GM21723 (cell line): Measurements from ENCODE around the gene MTHFD1.
A peak's percentile ranks its signal among the peaks of the same experiment; 100 is the strongest.

Experiments used
- ATAC-seq: cut with Tn5 transposase; IDR thresholded peaks from one replicate; pipeline ENCODE4 v1.9.1; 2021; ENCODE audit warnings: mild to moderate bottlenecking, moderate library complexity; ENCODE audit not compliant: unreplicated experiment

Gene MTHFD1

DNA sequence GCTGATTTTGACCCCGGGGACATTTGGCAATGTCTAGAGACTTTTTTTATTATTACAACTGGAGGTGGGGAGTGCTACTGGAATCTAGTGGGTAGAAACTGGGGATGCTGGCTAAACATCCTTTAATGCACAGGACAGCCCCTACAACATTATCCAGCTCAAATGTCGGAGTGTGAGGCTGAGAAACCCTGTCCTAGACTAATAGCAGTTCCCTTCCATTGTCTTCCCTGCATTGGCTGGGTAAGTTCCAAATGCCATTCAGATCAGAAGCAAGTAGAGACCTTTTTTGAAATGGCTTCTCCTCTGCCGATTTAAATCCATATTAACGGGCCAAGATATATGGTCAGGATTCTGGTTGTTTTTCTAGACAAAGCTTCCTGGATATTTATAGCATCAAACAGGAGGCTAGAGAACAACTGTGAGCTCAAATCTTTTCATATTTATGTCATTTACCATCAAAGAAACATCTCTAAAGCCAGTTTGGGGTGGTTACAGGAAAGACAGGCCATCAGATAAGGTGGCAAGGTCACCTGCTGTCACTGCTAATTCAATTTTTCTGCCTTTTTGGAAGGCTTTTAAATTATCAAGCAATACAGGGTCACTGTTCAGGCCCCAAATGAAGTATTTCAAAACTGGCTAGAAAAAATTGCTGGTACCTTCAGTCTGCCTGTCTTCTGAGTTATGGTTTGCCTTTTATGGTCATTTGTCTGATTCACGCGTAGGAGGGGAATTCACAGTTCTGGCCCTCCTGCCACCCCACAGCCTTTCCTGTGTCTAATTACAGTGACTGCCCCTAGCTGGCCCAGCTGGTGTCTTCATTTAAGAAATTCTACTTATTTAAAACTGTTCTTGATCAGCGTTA lies 57.1 kb downstream of the MTHFD1 start:
- ATAC-seq, result peak; percentile 93

DNA sequence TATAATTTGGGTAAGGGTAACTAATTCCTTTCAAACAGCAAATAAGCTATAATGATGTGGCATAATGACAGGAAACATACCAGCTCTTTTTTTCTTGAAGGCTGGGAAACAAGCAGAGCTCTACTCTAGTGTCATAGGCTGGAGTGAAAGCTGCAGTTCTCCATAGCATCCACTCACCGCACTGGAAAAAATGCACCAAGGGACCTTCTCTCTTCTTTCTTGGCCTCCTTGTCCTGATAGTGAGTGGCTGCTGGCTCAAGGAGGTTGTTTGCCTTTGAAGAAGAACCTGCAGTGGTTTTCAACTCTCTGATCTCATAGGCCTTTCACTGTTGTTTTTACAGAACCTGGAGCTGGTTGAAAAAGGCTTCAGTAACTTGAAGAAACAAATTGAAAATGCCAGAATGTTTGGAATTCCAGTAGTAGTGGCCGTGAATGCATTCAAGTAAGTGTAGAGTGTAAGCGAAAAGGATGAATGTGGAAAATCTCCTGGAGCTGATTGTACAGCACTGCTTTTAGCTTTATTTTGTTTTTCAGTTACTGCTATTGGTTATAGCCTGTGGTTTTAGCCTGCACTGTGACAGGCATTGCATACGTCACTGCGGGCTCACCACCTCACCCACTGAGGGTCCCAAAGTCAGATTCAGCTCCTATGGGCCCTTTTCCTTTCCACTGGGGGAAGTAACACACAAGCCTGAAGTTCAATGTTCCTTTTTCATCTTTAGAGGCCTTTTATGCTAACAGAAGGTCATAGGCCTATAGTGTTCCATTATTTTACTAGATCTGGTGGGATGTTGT lies 59.9 kb downstream of the MTHFD1 start:
- no peak for ATAC-seq

DNA sequence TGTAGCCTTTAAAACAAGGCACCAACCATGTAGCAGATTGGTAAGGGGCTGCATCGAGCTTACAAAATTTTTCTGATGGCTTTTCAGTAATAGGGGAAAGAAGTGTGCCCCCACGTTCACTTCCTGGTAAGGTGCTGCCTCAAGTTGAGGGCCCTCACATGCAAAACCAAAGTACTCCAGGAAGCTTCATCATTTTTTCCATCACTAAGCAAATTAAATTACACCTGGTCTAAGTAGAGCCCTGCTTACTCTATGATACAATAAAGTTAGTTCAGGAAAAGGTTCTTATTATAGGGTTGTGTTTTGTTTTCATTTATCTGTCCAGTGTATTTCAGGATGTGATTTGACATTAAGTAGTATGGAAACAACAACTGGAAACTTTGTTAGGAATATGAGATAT lies 62.1 kb downstream of the MTHFD1 start:
- no peak for ATAC-seq

DNA sequence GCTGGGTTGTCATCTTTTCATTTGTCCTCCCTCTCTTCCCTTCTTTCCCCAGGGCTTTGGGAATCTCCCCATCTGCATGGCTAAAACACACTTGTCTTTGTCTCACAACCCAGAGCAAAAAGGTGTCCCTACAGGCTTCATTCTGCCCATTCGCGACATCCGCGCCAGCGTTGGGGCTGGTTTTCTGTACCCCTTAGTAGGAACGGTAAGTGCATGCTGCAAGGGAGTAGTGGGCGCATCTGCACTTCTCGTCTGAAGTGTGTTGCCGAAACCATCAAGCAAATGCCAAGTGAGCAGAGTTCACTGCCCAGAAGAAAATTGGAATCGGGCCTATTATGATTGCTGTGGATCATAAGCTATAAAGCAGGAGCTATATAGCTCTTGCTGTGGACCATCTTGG lies 66.5 kb downstream of the MTHFD1 start:
- no peak for ATAC-seq

DNA sequence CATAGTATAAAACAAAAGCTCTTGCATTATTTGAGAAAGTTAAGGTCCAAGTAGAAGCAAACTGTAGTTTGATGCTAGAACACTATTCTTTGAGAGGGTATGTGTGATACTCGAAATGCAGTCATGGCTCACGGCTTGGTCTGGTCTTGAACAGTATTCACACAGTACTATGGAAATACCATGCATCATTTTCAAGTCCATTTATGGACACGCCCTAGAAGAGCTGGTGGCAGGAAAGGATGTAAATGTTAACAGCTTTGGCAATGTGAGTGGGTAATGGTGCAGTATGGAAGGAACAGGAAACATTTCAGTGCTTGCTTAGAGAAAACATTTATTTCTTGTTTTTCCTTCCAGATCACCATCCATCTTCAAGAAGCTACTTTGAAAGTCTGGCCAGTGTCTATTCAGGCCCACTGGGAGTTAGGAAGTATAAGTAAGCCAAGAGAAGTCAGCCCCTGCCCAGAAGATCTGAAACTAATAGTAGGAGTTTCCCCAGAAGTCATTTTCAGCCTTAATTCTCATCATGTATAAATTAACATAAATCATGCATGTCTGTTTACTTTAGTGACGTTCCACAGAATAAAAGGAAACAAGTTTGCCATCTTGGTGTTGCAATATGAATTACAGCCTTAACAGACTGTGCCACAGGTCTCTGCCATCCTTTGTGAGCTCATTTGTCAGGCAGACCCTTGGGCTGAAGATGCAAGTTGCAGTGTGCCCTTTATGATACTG lies 71.4 kb downstream of the MTHFD1 start:
- no peak for ATAC-seq

DNA sequence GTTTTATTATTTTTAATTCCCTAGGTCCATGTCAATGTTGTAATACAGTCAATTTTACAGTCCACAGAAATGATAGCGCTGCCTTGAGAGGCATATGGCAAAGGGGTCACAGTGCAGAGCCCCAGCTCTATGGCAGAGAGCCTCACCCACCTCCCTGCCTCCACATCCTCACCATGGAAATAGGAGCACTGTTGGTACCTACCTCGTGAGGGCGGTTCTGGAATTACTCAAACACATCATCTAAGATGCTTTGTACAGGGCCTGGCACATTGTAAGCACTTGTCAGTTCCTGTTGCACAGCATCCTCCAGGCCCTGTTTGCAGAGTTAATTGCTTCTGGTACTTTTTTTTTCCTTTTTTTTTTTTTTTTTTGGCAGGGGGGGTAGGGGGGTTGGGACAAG lies 73.1 kb downstream of the MTHFD1 start:
- no peak for ATAC-seq

DNA sequence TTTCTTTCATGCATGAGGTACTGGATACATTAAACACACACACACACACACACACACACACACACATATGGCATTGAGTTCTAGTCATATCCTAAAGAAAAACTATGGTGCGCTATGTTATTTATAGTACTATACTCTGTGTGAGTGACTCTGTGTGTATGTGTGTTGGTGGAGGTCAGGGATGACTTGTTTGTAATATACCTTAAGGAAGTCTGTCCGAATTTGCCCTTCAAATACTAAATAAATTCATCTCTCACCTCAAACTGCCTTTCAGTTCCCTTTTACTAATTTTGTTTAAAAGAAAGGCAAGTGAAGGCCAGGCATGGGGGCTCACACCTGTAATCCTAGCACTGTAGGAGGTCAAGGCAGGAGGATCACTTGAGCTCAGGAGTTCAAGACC lies 75.0 kb downstream of the MTHFD1 start:
- ATAC-seq, result peak; percentile 49

DNA sequence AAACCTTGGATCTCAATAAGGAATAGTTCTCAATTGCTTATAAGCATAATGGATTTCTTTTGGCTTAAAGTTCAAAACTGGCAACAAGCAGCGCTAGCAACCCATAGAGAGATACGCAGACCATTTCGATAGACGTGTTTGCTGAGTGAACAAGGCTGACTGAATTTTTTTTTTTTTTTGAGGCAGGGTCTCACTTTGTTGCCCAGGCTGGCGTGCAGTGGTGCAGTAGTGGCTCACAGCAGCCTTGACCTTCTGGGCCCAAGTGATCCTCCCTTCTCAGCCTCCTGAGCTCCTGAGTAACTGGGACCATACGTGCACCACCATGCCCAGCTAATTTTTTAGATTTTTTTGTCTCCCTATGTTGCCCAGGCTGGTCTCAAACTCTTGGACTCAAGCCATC lies 75.7 kb downstream of the MTHFD1 start:
- ATAC-seq, result no peak

DNA sequence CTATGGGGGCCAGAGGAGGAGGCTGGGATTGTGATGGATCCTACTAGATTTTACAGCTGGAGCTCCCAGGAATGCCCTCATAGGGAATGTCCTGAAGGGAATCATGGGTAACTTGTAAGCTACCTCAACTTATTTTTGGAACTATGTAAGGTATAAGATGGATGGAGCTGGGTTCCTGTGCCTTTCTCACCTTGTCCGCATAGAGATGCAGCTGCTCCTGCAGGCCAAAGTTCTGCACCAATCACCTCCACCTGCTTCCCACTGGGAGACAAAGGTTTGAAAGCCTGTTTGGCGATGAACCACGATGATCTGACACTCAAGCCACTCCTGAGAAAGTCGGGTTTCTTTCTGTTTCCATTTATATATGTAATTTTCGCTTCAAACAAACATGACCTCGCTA lies 76.5 kb downstream of the MTHFD1 start:
- no peak for ATAC-seq

DNA sequence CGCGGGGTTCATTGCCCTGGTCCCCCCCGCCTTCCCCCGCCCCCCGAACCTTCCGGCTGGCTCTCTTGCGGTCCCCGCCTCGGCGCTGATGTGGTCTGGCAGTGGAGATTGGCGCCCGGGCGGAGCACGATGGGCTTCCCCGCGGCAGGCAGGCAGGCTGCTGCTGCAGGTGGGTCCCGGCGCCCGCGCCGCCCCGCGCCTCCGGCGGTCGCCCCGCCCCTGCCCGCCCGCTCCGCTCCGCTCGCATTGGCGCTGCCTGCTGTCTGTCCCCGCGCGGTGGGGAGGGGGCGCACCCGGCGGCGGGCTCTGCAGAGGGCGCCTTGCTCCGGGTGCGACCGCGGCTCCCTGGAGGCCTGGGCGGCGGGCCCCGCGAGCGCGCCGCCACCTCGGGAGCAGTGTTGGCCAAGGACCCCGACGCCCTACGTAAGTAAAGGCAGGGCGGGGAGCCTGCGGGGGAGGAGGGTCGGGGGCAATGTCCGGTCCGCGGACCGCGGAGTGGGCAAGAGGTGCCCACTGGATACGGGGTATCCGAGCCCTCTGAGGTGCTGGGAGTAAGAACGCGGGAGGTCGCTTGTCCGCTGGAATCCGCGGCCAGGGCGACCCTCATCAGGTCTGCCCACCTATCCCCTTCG lies 77.2 kb downstream of the MTHFD1 start, which contains the start of gene AKAP5:
Gene AKAP5, plus strand, starts transcription at position 309 of the 632 bp plus-strand sequence. CDS start 2,896 bp downstream, outside the sequence.
- ATAC-seq, result peak; percentile 62

DNA sequence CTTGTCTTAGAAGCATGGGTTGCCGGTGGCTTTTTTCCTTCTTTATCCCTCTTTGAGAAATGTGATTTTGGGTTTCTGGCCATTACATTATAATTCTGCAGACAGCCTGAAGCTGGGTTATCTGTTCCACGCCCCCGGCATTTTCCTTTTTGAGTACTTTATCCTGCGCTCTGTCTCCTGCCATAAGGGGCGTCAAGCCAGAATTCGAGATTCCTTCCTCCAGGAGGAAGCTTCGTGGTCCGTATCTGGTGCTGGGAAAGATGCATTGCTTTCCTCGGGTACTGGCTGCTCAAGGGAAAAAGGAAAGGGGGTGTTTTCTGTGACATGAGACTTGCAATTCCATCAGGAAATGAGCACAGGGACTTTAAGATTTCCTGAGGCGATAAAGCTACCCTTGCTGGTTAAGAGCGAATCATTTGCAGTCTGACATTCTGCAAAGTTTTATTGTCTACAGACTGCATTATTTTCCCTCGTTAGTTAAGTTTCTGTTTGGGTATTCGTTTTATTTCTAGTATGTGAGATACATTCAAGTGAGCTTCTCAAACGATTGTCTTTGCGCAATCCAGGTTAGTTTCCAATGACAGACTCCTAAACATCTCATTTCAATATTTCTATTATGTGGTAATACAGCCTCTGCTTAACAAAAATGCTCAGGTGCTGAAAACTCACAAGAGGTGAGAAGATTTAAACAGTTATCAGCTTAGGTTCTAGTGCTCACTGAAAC lies 77.8 kb downstream of the MTHFD1 start:
- ATAC-seq, result no peak

DNA sequence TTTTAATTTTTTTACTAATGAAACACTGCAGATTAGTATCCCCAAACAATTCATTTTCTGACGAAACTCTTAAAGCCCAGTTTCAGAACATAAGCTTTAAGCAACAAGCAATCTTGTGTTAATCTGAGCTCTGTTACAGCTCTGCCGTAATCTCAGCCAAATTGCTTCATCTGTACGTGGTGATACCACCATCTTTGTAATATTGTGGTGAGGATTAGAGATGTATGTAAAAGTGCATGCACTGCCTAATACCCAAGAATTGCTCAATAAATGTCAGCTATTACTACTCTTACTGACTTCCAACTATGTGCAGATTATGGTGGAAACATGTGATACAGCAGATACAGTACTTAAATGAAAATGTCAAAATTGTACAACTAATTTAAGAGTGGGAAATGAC lies 78.9 kb downstream of the MTHFD1 start:
- no peak for ATAC-seq

DNA sequence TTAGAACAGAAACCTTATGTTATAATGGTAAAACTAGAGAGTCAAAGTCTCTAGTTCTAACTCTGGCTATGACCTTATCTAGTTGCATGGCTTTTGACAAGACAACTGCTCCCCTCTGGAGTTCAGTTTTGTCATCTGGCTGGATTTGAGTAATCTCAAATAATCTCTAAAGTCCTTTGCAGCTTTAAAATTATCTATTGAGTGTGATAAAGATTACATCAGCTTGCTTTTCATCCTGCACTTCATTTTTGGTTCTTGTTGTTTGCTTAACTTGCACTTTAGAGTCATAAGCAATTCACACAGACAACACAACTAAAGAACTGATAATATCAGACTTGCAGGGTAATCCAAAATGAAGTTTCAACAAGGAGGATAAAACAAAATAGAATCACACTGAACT lies 79.4 kb downstream of the MTHFD1 start:
- ATAC-seq, result no peak

DNA sequence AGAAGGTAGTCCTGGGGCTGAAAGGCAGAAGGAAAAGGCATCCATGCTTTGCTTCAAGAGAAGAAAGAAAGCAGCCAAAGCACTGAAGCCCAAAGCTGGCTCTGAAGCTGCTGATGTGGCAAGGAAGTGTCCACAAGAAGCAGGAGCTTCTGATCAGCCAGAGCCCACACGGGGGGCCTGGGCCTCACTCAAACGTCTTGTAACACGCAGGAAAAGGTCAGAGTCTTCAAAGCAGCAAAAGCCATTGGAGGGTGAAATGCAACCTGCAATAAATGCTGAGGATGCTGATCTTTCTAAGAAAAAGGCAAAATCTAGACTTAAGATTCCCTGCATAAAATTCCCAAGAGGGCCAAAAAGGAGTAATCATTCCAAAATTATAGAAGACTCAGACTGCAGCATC lies 80.3 kb downstream of the MTHFD1 start:
- no peak for ATAC-seq

DNA sequence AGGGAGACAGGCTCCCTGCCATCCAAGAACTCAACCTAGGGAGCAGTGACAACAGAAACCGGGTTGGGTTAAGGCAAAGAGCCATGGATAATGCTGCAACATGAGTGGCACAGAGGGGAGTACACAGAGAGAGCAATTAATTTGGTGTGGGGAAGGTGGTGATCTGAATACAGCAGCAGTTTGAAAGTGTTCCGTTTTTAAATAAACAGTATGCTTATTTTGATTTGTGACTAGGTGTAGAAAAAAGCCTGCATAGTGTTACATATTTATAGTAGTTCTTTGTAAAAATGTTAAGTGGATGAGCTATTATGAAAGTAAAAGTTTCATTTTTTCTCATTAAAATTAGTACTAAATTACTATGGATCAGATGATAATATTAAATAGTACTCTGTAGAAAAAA lies 85.9 kb downstream of the MTHFD1 start:
- no peak for ATAC-seq

DNA sequence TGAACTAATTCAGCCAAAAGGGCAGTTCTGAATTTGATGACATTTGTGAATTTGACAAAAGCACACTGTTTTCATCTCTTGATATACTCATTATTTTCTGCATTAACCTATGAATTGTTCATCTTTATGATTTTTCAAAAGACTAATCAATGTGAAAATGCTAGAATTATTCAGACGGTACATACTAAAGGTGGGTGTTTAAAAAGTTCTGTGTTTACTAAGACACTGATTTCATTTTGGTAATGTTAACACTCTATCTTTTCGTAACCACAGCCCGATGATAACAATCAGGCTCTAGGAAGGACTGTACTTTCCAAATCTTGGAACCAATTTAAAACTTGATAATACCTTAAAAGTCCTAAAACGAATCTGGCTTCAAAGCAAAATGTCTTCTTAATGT lies 86.5 kb downstream of the MTHFD1 start:
- no peak for ATAC-seq

DNA sequence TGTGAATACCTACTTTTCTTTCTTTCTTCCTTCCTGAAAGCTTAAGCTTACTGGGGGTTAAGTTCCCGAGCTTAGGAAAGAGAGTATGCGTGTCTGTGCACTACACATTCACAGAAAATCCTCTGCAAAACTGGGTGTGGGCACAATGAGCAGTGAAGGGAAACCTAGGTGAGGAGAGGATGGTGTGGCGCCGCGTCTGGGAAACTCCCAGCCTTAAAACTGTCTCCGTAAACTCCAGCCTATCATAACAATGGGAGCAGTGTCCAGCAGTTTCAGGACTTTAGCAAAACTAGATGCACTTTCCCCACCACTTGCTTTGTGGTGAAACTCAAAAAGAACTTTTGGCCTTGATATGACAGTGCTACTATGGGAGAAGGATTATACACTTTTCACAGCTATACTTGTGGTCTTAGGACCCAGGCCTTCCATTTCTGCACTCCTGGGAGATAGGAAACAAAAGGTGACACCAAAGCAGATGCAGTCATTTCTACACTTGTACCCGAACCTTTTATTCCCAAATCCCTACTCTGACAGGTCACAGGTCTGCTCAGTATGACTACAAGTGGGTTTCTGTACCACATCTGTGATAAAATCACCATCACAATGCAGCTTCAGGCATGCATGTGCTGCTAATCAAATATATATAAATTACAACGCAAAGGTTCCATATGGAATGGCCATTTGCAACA lies 87.6 kb downstream of the MTHFD1 start:
- ATAC-seq, result no peak

DNA sequence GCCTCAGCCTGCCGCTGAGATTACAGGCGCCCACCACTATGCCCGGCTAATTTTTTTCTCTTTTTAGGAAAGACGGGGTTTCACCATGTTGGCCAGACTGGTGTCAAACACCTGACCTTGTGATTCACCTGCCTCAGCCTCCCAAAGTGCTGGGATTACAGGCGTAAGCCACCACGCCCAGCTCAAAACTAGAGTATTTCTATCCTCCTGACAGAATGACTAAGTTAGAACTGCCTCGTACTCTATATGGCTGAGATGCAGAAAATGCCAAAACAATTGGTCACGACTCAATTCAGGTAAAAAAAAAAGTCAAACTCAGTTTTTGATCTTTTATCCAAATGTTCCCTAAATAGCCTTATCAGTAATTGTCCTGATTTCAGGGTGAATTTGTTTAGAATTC lies 88.3 kb downstream of the MTHFD1 start:
- no peak for ATAC-seq

DNA sequence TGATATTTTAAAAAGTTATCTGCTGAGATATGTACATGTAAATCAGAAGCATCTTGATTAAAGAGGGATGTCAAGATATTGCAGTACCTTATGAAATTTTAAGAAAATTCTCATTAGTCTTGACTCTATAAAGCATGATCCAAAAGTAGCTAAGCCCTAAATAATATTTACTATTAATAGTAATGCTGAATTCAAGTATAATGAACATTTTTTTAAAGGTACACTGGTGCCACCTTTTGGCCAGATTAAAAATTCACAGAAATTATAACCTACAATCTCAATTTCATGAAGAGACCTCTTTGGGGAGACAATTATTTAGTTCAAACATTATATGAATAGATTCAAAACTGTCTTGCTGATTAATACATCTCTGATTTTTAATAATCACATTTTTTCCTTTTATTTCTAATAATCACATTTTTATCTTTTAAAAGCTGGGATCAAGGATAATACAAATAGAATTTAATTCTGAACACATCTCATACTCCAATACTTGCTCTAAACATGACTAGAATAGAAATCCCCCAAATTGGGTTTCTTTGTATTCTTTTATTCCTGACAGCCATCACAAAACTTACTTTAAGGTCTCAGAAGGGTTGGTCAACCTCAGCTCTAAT lies 90.6 kb downstream of the MTHFD1 start:
- no peak for ATAC-seq
